EH (cell line): ENCODE results near the gene ATP6V0E2.

Experiments used
- DNase-seq: peaks from one replicate; pipeline ENCODE4 v3.0.0-alpha.2; 2015; ENCODE audit warnings: low read depth

The ATP6V0E2 gene

GRCh38 chr7:149838992-149839408 is 34.8 kb upstream of the ATP6V0E2 start:
- peak; percentile 33 for DNase-seq

- DNase-seq = no peak
Observed at GRCh38 chr7:149839933-149840332, 33.8 kb upstream of the ATP6V0E2 start.

GRCh38 chr7:149843566-149843965 is 30.2 kb upstream of the ATP6V0E2 start:
- no peak for DNase-seq

GRCh38 chr7:149844445-149844844 is 29.3 kb upstream of the ATP6V0E2 start:
- DNase-seq = no peak

GRCh38 chr7:149845257-149845980 is 28.4 kb upstream of the ATP6V0E2 start:
- DNase-seq = no peak

GRCh38 chr7:149846021-149846420 is 27.7 kb upstream of the ATP6V0E2 start:
- DNase-seq = no peak

- no peak for DNase-seq
Observed at GRCh38 chr7:149846436-149847046, 27.2 kb upstream of the ATP6V0E2 start.

- no peak for DNase-seq
Observed at GRCh38 chr7:149849174-149849573, 24.6 kb upstream of the ATP6V0E2 start.

- no peak for DNase-seq
Observed at GRCh38 chr7:149850007-149850594, 23.7 kb upstream of the ATP6V0E2 start.

GRCh38 chr7:149850716-149851115 is 23.1 kb upstream of the ATP6V0E2 start:
- no peak for DNase-seq

GRCh38 chr7:149851449-149851848 is 22.3 kb upstream of the ATP6V0E2 start:
- no peak for DNase-seq

- DNase-seq = peak; percentile 18
Observed at GRCh38 chr7:149853157-149853556, 20.6 kb upstream of the ATP6V0E2 start.

GRCh38 chr7:149854611-149855360 is 19.0 kb upstream of the ATP6V0E2 start:
- DNase-seq = peak; percentile 70

- DNase-seq = peak; percentile 87
Observed at GRCh38 chr7:149855361-149856305, 18.1 kb upstream of the ATP6V0E2 start.

GRCh38 chr7:149856583-149856982 is 17.2 kb upstream of the ATP6V0E2 start:
- no peak for DNase-seq

GRCh38 chr7:149859369-149859768 is 14.4 kb upstream of the ATP6V0E2 start:
- no peak for DNase-seq

- no peak for DNase-seq
Observed at GRCh38 chr7:149859876-149860275, 13.9 kb upstream of the ATP6V0E2 start.

- no peak for DNase-seq
Observed at GRCh38 chr7:149860821-149861727, 12.7 kb upstream of the ATP6V0E2 start.

- no peak for DNase-seq
Observed at GRCh38 chr7:149861728-149862045, 12.1 kb upstream of the ATP6V0E2 start.

- no peak for DNase-seq
Observed at GRCh38 chr7:149862156-149862555, 11.6 kb upstream of the ATP6V0E2 start.

- DNase-seq = no peak
Observed at GRCh38 chr7:149863500-149863899, 10.3 kb upstream of the ATP6V0E2 start.
